Activated naive CD4-positive, alpha-beta T cell treated with anti-CD3 and anti-CD28 coated beads for 36 hours (primary cell): ENCODE data around the gene ADRB1. TPM values are rescaled to one million over a fixed set of nuclear protein-coding genes. Genes with fewer than 3 reads are reported as not detected.

Experiments
- CTCF ChIA-PET: fragments of 350-600 bp; sonication (Branson Sonifier 250); formaldehyde crosslinking; loops from one replicate; lab custom pipeline; 2021; ENCODE audit warnings: antibody characterized with exemption; lab: Charles Lee
- DNase-seq: peaks from one replicate; pipeline ENCODE4 v3.0.0-alpha.2; 2020
- H3K27ac Mint-ChIP-seq: one replicate; pipeline ENCODE4 v1.8.0; 2021; ENCODE audit warnings: mild to moderate bottlenecking, mixed read lengths
- H3K27me3 Mint-ChIP-seq: one replicate; pipeline ENCODE4 v1.8.0; 2021; ENCODE audit warnings: low read depth, mixed read lengths
- H3K36me3 Mint-ChIP-seq: one replicate; pipeline ENCODE4 v1.8.0; 2021; ENCODE audit warnings: low read depth, mixed read lengths
- H3K4me1 Mint-ChIP-seq: one replicate; pipeline ENCODE4 v1.8.0; 2021; ENCODE audit warnings: low read depth, mixed read lengths
- H3K4me3 Mint-ChIP-seq: one replicate; pipeline ENCODE4 v1.8.0; 2021; ENCODE audit warnings: mild to moderate bottlenecking, moderate library complexity, mixed read lengths
- H3K9me3 Mint-ChIP-seq: one replicate; pipeline ENCODE4 v1.8.0; 2021; ENCODE audit warnings: mixed read lengths
- intact Hi-C: fragments of 100-400 bp; cut with micrococcal nuclease; formaldehyde crosslinking; loops from one replicate; pipeline ENCODE4 v1.15.1; 2023
- total RNA-seq, 2 experiments: library from RNA; stranded (reverse); gene quantifications; one replicate each; pipeline ENCODE4 v1.2.3, GENCODE V29; 2021

ADRB1 gene
- total RNA-seq, 2 experiments from 2014 or later: not detected

DNA sequence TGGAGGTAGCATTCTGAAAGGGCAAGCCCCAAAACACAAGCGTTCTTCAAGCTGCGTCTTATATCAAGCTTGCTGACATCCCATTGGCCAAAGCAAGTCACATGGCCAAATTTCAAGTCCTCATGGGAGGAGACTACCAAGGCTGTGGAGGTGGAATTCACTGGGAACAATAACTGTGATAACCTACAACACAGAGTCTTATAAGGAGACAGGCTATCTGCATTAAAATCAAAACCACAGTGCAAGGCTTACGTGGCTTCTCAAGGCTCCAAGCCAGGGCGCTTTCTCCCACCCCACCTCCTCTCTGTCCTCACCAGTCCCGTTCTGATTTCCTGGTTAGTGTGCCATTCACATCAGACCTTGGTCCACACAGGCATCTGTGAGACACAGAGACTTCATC lies 39.4 kb downstream of the ADRB1 start:
- intact Hi-C loops: loop anchor here (5.0 kb wide), 2 partner anchors 231 to 401 kb away; partner anchors contain the start of genes DCLRE1A and NHLRC2
- Mint-ChIP-seq H3K27me3 (peaks cover 5% of the 10 kb centered on the region), H3K4me1 (no peaks in the 10 kb centered on the region), H3K9me3 (no peaks in the 10 kb centered on the region), H3K36me3 (no peaks in the 10 kb centered on the region), H3K4me3 (no peak overlapping the region), H3K27ac (no peak overlapping the region)
- CTCF ChIA-PET: no interaction called here
- peak; percentile 16 for DNase-seq

DNA sequence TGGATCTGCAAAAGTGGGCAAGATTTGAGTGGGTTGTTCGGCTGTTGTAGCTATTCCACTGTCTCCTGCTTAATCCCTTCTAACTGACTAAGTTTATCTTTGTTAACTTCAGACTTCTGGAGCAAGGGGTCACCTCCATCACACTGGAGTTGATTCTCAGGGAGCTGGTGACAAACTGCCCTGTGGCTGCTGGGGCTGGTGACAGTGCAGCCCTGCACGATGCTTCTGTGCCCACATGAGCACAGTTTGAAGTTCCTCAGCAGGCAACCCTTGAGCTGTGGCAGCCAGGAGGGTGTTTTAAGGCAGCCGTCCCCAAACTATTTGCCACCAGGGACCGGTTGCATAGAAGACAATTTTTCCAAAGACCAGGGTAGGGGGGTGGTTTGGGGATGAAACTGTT lies 40.5 kb downstream of the ADRB1 start:
- Mint-ChIP-seq H3K27ac (no peak overlapping the region), H3K4me1 (no peaks in the 10 kb centered on the region), H3K4me3 (no peak overlapping the region), H3K27me3 (peaks cover 5% of the 10 kb centered on the region), H3K36me3 (no peaks in the 10 kb centered on the region), H3K9me3 (no peaks in the 10 kb centered on the region)
- intact Hi-C loops: loop anchor here (5.0 kb wide), 2 partner anchors 232 to 402 kb away; partner anchors contain the start of genes DCLRE1A and NHLRC2
- DNase-seq: peak; percentile 33
- CTCF ChIA-PET: interaction anchor here (1.0 to 1.2 kb wide), 4 partner anchors 11 to 405 kb away, joined by 3 read pairs; no protein-coding TSS in a partner anchor

DNA sequence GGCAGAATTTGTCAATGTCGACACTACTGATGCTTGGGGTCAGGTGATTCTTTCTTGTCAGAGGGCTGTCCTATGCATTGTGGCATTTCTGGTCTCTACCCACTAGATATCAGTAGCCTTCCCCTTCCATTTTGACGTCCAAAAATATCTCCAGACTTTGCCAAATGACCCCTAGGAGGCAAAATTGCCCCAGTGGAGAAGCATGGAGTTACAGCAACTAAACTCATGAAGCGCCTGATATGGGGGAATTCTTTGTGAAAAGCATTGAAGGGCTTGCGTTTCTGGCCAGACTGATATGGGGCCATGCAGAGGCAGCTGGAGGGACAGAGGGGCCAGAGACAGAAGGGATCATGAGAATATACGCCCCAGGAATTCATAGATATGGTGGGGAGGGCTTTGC lies 43.6 kb downstream of the ADRB1 start:
- H3K4me3 Mint-ChIP-seq: no peak overlapping the region
- intact Hi-C loops: no loop called here
- H3K4me1 Mint-ChIP-seq: no peaks in the 10 kb centered on the region
- CTCF ChIA-PET: interaction anchor here (1.3 kb wide), 1 partner anchor 16 kb away, joined by 4 read pairs; no protein-coding TSS in a partner anchor
- no peak for DNase-seq
- no peaks in the 10 kb centered on the region for H3K36me3 Mint-ChIP-seq
- no peak overlapping the region for H3K27ac Mint-ChIP-seq
- H3K9me3 Mint-ChIP-seq: no peaks in the 10 kb centered on the region
- H3K27me3 Mint-ChIP-seq: no peaks in the 10 kb centered on the region

DNA sequence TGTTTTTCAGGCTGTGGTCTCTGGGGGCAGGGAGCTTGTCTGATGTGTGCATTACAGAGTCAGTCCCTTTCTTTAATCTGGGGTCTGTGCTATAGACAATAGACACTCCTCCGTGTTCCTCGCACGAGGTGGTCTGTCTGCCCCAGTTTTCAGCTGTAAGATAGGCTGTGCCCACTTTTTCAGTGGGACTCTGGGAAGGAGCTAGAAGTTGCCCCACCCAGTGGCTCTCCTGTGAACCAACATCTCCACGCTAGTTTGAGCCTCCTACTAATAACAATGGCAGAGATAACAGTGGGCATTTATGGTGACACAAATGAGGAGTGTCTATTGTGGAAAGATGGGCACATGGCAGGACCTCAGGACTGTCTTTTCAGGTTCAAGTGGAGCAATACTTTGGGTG lies 44.0 kb downstream of the ADRB1 start:
- no peaks in the 10 kb centered on the region for H3K36me3 Mint-ChIP-seq
- intact Hi-C loops: no loop called here
- no peaks in the 10 kb centered on the region for H3K4me1 Mint-ChIP-seq
- no peak overlapping the region for H3K27ac Mint-ChIP-seq
- DNase-seq: no peak
- H3K9me3 Mint-ChIP-seq: no peaks in the 10 kb centered on the region
- CTCF ChIA-PET: interaction anchor here (0.7 to 1.3 kb wide), 2 partner anchors 15 to 873 kb away, joined by 3 to 4 read pairs; no protein-coding TSS in a partner anchor
- no peaks in the 10 kb centered on the region for H3K27me3 Mint-ChIP-seq
- H3K4me3 Mint-ChIP-seq: no peak overlapping the region

DNA sequence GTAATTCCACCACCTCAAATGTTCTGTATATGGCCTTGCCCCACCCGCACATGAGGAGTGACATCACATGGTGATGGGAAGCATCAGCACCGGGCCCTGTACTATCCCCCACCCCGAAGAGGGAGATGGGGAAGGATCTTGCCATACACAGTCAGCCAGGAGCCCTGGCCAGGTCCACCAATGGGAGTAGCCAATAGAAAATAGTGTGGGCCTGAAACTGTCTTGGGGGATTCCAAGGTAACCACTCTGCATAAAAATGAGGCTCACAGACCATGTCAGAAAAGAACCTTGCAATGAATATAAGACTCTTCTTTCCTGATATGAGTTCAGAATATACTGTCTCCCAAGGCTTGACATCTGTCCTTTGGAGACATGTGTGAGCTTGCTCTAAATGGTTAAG lies 51.1 kb downstream of the ADRB1 start:
- H3K4me3 Mint-ChIP-seq: no peak overlapping the region
- H3K36me3 Mint-ChIP-seq: no peaks in the 10 kb centered on the region
- peaks cover 21% of the 10 kb centered on the region for H3K4me1 Mint-ChIP-seq
- H3K9me3 Mint-ChIP-seq: peaks cover 3% of the 10 kb centered on the region
- H3K27me3 Mint-ChIP-seq: peaks cover 4% of the 10 kb centered on the region
- intact Hi-C loops: no loop called here
- no peak for DNase-seq
- CTCF ChIA-PET: interaction anchor here (0.5 kb wide), 1 partner anchor 128 kb away, joined by 3 read pairs; no protein-coding TSS in a partner anchor
- H3K27ac Mint-ChIP-seq: no peak overlapping the region

DNA sequence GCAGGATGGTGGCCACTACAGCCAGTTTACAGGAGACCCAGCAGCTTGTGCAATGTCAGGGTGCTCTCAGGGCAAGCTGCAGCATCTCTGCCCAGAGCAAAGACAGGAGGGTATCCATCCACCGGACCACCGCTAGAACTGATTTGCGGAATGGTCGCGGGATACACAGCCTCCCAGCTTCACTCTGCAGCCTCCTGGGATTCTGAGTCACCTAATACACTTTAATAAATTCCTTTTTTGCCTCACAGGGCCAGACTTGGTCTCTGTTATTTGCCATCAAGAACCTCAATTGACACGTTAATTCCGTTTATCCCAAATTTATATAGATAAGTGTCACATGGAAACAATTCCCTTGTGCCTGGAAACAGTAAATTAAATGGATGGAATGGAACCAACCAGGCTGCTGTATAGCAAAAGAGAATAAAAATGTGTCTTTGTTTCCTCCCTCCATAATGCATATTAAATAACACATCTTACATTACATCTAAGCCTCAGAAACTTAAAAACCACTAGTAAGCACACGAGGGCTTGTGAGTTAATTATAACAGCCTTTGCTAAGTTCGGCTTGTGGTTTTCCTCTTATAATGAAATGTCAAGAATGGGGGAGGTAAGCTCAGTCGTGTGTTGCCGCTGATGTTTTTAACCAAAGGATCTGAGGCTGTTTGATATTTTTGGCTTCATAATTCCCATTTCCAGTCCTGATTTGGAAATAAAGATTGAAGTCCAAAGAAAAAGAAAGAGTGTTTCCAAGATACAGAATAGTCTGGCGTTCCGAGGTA lies 52.1 kb downstream of the ADRB1 start:
- CTCF ChIA-PET: interaction anchor here (1.0 to 1.2 kb wide), 2 partner anchors 12 to 296 kb away, joined by 3 read pairs; no protein-coding TSS in a partner anchor
- Mint-ChIP-seq H3K9me3 (peaks cover 3% of the 10 kb centered on the region), H3K27me3 (peaks cover 13% of the 10 kb centered on the region), H3K4me3 (no peak overlapping the region), H3K4me1 (peaks cover 28% of the 10 kb centered on the region), H3K27ac (no peak overlapping the region), H3K36me3 (no peaks in the 10 kb centered on the region)
- no peak for DNase-seq
- intact Hi-C loops: no loop called here

Other genes starting within 250 kb of the ADRB1 start
- 1 to 10 TPM; 8.1 to 8.7 TPM for gene DCLRE1A, start 189.8 kb upstream of the ADRB1 start, total RNA-seq
- 10 to 100 TPM; 12.6 to 13.9 TPM for gene NHLRC2, start 189.2 kb upstream of the ADRB1 start, total RNA-seq
- 10 to 100 TPM; 10.3 to 13.7 TPM for gene CCDC186, start 130.3 kb downstream of the ADRB1 start, total RNA-seq
- under 1 TPM; 0.47 to 0.79 TPM for gene TDRD1, start 135.5 kb downstream of the ADRB1 start, total RNA-seq
- not detected for gene VWA2, start 195.4 kb downstream of the ADRB1 start, total RNA-seq